Measurements from ENCODE around the gene CDC42BPA.
"Not testable (repeated sequence)": the region's sequence is repeated elsewhere in the genome, so short reads cannot be mapped to it uniquely, and the experiment has no call there.

CDC42BPA gene

GRCh38 chr1:227305894-227306626, 12.2 kb downstream of the CDC42BPA start:
- DNase-seq: no peak

GRCh38 chr1:227304665-227305064, 13.6 kb downstream of the CDC42BPA start:
- no peak for DNase-seq

GRCh38 chr1:227303662-227304061, 14.6 kb downstream of the CDC42BPA start:
- DNase-seq: no peak

GRCh38 chr1:227300682-227301081, 17.6 kb downstream of the CDC42BPA start:
- DNase-seq: no peak

- DNase-seq: no peak
Measured at GRCh38 chr1:227299688-227300087, 18.6 kb downstream of the CDC42BPA start.

GRCh38 chr1:227299241-227299627, 19.1 kb downstream of the CDC42BPA start:
- no peak for DNase-seq

- no peak for DNase-seq
Measured at GRCh38 chr1:227298512-227299240, 19.6 kb downstream of the CDC42BPA start.

- DNase-seq: no peak
Measured at GRCh38 chr1:227297073-227297793, 21.1 kb downstream of the CDC42BPA start.

- no peak for DNase-seq
Measured at GRCh38 chr1:227295609-227296008, 22.7 kb downstream of the CDC42BPA start.

- DNase-seq: no peak
Measured at GRCh38 chr1:227285745-227286144, 32.5 kb downstream of the CDC42BPA start.

- DNase-seq: no peak
Measured at GRCh38 chr1:227281371-227281770, 36.9 kb downstream of the CDC42BPA start.

- no peak for DNase-seq
Measured at GRCh38 chr1:227280836-227281235, 37.5 kb downstream of the CDC42BPA start.

- not testable (repeated sequence) for DNase-seq
Measured at GRCh38 chr1:227276156-227276693, 42.1 kb downstream of the CDC42BPA start.

- DNase-seq: no peak
Measured at GRCh38 chr1:227273557-227273956, 44.7 kb downstream of the CDC42BPA start.

- no peak for DNase-seq
Measured at GRCh38 chr1:227272428-227272827, 45.9 kb downstream of the CDC42BPA start.

GRCh38 chr1:227270554-227270953, 47.7 kb downstream of the CDC42BPA start:
- DNase-seq: no peak

- no peak for DNase-seq
Measured at GRCh38 chr1:227268943-227269342, 49.3 kb downstream of the CDC42BPA start.

- DNase-seq: no peak
Measured at GRCh38 chr1:227265891-227266290, 52.4 kb downstream of the CDC42BPA start.

- DNase-seq: no peak
Measured at GRCh38 chr1:227263869-227264268, 54.4 kb downstream of the CDC42BPA start.

- DNase-seq: no peak
Measured at GRCh38 chr1:227261501-227261900, 56.8 kb downstream of the CDC42BPA start.

- DNase-seq: no peak
Measured at GRCh38 chr1:227260433-227260832, 57.9 kb downstream of the CDC42BPA start.

- DNase-seq: no peak
Measured at GRCh38 chr1:227257964-227258363, 60.3 kb downstream of the CDC42BPA start.

- DNase-seq: no peak
Measured at GRCh38 chr1:227255086-227255732, 63.1 kb downstream of the CDC42BPA start.

All from activated CD4-positive, alpha-beta T cell treated with anti-CD3 and anti-CD28 coated beads for 4 hours (primary cell).